Measurements from ENCODE around the gene CCDC107.

GRCh38 chr9:35627575-35627974, 30.5 kb upstream of the CCDC107 start:
- TF ChIP-seq CTCF (IDR thresholded peaks at IDR 0.05) (no peak), POLR2A (IDR thresholded peaks at IDR 0.05) (no peak)

Measured in right lobe of liver (tissue), 4 donors.